GM18519 (cell line): ENCODE results near the gene GABARAPL1.
"Not testable (repeated sequence)": the region's sequence is repeated elsewhere in the genome, so short reads cannot be mapped to it uniquely, and the experiment has no call there.

Experiments used
- ATAC-seq: cut with Tn5 transposase; IDR thresholded peaks from one replicate; pipeline ENCODE4 v1.9.1; 2021; ENCODE audit warnings: mild to moderate bottlenecking, moderate library complexity; ENCODE audit not compliant: unreplicated experiment, low FRiP score

Gene GABARAPL1

GRCh38 chr12:10196210-10196609 lies 16.5 kb upstream of the GABARAPL1 start:
- peak; percentile 84 for ATAC-seq

- ATAC-seq, result no peak
Observed at GRCh38 chr12:10197879-10198278, 14.8 kb upstream of the GABARAPL1 start.

DNA sequence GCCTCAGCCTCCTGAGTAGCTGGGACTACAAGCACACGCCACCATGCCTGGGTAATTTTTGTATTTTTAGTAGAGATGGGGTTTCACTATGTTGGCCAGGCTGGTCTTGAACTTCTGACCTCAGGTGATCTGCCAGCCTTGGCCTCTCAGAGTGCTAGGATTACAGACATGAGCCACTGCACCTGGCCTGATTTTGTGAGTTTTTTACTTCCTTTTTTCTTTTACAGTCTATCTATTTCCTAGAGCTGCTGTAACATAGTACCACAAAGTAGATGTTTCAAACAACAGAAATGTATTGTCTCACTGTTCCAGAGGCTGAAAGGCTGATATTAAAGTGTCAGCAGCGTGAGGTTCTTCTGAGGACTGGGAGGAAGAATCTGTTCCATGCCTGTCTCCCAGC lies 8.2 kb upstream of the GABARAPL1 start:
- ATAC-seq, result not testable (repeated sequence)

GRCh38 chr12:10205220-10205807 lies 7.4 kb upstream of the GABARAPL1 start:
- no peak for ATAC-seq

GRCh38 chr12:10207136-10207535 lies 5.5 kb upstream of the GABARAPL1 start:
- ATAC-seq, result no peak

DNA sequence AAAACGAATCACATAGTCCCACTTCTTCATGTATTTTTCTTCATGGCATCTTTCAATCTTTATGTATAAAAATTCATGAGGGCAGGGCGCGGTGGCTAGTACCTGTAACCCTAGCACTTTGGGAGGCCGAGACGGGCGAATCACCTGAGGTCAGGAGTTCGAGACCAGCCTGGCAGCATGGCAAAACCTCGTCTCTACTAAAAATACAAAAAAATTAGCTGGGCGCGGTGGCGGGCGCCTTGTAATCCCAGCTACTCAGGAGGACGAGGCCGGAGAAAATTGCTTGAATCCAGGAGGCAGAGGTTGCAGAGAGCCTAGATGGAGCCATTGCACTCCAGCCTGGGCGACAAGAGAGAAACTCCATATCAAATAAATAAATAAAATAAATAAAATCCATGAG lies 2.5 kb upstream of the GABARAPL1 start:
- no peak for ATAC-seq

DNA sequence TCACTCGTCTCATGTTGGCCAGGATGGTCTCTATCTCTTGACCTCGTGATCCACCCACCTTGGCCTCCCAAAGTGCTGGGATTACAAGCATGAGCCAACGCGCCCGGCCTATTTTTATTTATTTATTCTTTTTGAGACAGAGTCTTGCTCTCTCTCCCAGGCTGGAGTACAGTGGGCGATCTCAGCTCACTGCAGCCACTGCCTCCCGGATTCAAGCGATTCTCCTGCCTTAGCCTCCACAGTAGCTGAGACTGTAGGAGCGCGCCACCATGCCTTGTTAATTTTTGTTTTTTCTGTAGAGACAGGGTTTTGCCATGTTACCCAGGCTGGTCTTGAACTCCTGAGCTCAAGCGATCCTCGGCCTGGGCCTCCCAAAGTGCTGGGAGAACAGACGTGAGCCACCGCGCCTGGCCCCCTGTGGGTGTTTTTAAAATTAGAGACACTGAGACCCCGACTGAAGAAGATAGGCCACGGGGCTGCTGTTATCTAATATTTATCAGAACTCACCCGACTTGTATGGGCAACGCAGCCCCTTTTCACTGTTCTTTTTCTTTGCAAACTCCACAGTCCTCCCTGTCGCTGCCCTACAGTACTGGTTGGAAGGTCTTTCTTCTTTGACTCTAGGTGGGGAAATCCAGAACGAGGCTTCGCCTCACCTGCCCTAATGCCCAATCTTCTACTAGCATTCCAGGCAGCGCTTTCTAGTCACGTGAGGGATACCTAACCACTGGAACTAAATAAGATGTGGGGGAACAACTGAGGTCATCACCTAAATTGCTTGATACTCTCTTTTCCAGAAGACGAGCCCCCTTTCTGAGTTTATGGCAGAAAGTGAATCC lies 1.4 kb upstream of the GABARAPL1 start:
- no peak for ATAC-seq

DNA sequence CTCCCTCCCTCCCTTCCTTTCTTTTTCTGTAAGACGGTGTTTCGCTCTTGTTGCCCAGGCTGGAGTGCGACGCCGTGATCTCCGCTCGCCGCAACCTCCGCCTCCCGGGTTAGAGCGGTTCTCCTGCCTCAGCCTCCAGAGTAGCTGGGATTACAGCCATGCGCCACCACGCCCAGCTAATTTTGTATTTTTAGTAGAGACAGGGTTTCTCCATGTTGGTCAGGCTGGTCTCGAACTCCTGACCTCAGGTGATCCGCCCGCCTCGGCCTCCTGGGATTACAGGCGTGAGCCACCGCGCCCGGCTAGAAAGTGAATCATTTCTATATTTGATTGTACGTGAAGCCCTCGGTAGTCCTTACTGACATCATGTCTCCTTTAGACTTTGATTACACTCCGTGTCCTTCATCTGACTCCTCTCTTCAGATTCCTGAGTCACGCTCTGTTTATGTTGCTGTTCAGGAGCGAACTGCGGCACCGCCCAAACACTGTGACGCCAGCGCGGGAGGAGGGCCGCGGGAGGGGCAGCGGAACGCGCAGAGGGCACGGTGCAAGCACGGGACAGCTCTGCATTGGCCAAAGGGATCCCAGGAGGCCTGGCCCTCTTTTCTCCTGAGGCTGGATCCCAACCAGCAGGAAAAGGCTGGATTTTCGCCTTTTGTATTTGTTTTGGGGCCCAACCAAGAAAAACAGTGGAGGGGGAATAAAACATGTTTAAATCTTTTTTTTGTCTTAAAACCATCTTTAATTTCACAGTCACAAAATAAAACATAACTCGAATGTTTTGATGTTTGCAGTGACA lies 538 bp upstream of the GABARAPL1 start:
- no peak for ATAC-seq

DNA sequence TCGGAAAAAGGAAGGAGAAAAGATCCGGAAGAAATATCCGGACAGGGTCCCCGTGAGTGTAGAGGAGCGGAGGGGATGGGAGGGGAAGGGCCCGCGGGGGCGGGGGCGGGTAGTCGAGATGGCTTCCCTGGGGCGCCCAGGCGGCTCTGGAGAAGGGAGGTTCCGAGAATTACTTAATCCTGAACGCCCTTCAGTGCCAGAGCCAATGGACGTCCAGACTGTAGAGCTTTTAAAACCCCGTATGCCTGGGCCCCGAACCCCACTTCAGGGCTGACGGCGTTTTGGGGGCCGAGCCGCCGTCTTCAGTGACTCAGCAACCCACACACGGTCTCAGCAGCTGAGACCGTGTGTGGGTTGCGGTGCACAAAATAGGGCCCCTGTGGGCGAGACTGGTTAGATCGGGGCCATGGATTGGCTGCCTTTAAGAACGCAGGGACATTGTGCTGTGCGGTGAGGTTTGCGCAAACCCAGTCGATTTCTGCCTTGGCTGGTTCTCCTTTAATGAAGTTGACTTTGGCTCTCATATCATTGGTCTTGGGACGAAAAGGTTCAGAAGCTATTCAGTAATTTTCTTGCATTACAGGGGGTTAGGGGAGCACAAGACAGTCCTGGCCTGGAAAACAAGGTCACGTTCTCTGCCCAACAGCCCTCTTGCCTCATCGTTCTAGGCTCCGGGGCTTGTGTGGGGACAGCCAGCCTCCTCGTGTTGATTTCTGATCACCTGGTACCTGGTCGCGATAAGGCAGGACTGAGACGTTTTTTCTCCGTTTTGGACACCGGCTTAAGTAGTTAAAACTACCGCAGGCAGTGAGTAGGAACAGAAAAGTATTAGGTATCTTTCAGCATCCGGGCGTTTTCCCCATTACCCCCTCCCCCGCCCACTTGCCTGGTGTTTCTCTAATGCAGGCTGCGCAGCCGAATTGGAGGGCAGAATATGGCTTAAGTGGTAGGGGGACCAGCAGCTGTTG lies 775 bp downstream of the GABARAPL1 start:
- peak; percentile 48 for ATAC-seq

- no peak for ATAC-seq
Observed at GRCh38 chr12:10214136-10214894, 1.6 kb downstream of the GABARAPL1 start.

- no peak for ATAC-seq
Observed at GRCh38 chr12:10214895-10215267, 2.2 kb downstream of the GABARAPL1 start.

- no peak for ATAC-seq
Observed at GRCh38 chr12:10215436-10215835, 2.8 kb downstream of the GABARAPL1 start.

DNA sequence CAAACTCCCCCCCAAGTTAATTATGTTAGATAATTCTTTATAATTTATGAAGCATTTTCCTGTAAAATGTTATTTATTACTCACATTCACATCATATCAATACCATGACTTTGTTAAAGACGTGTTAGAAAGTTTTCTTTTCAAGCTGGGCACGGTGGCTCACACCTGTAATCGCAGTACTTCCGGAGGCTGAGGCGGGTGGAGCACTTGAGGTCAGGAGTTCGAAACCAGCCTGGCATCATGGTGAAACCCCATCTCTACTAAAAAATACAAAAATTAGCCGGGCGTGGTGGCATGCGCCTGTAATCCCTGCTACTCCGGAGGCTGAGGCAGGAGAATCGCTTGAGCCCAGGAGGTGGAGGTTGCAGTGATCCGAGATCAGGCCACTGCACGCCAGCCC lies 3.3 kb downstream of the GABARAPL1 start:
- not testable (repeated sequence) for ATAC-seq

DNA sequence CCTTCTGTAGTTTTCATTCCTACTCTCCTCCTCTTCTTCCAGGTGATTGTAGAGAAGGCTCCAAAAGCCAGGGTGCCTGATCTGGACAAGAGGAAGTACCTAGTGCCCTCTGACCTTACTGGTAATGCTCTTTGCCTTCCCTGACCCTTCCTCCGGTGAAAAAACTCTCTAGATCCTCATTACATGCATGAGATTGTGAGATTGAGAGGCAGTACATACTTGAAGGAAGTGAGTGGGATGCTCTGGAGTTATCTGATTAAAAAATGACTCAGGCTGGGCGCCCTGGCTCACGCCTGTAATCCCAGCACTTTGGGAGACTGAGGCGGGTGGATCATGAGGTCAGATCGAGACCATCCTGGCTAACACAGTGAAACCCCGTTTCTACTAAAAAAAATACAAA lies 5.3 kb downstream of the GABARAPL1 start:
- no peak for ATAC-seq

DNA sequence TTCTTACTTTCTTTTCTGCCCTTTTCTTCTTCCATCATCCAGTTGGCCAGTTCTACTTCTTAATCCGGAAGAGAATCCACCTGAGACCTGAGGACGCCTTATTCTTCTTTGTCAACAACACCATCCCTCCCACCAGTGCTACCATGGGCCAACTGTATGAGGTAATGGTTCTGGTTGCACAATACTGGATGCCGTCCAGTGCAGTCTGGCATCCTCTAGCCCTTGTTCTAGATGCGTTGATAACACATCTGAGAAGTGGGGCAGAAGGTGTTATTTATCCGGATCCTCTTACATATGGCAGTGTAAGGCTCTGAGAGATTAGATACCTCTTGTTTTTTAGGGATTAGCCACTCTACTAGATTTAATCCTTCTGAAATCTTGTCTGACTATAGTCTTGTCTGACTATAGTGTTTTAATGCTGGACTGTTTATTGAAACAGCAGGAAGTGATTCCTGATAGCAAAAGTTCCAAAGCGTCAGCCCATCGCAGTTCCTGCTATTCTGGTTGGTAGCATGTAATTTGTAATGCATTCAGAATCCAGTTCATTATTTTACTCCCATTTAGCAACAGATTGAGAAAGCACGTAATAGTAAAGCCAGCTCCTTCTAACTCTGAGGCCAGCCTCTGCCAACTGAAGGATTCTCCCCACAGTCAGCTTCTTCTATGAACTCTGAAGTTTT lies 7.9 kb downstream of the GABARAPL1 start:
- no peak for ATAC-seq

DNA sequence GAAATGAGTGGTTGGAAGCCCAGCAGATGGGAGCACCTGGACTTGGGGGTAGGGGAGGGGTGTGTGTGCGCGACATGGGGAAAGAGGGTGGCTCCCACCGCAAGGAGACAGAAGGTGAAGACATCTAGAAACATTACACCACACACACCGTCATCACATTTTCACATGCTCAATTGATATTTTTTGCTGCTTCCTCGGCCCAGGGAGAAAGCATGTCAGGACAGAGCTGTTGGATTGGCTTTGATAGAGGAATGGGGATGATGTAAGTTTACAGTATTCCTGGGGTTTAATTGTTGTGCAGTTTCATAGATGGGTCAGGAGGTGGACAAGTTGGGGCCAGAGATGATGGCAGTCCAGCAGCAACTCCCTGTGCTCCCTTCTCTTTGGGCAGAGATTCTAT lies 9.2 kb downstream of the GABARAPL1 start:
- ATAC-seq, result no peak

DNA sequence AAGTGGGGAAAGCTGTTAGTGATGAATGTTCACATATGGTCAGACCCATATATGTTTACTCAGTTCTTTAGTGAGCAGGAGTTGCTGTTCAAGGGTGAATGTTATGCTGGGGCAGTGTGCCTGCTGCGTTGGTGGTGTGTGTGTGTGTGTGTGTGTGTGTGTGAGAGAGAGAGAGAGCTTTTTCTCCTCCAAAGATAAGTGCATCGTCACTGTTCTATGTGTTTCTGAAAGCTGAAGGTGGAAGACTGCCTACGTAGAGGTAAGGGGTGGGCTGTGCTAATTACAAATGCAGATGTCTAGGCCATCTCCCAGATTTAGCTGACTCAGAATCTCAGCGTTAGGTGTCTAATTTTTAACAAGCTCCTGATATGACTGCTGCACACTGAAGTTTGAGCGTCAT lies 10.5 kb downstream of the GABARAPL1 start:
- ATAC-seq, result no peak

- not testable (repeated sequence) for ATAC-seq
Observed at GRCh38 chr12:10225426-10225825, 12.7 kb downstream of the GABARAPL1 start.

- ATAC-seq, result no peak
Observed at GRCh38 chr12:10226086-10226485, 13.4 kb downstream of the GABARAPL1 start.
